Breast epithelium (tissue), 4 donors: ENCODE results near the gene ITPKB. TPM values are rescaled to one million over a fixed set of nuclear protein-coding genes. Genes with fewer than 3 reads are reported as not detected.

Experiments
- DNase-seq, 2 donors: peaks; one replicate each; pipeline ENCODE4 v3.0.0-alpha.2; 2019; ENCODE audit warnings: low spot score in 2 of 2
- H3K27ac ChIP-seq, 2 donors: fragments of 200-600 bp; sonication (generic) in 1 of 2; one replicate each; pipeline ENCODE4 v1.5.1; 2016 to 2019; ENCODE audit warnings: mild to moderate bottlenecking in 1 of 2
- H3K27me3 ChIP-seq, 2 donors: fragments of 200-600 bp; sonication (generic) in 1 of 2; one replicate each; pipeline versions ENCODE4 v1.5.1 to v1.6.0; 2017 to 2019; ENCODE audit warnings: control low read depth in 1 of 2, mild to moderate bottlenecking in 1 of 2
- H3K36me3 ChIP-seq: fragments of 200-600 bp; one replicate; pipeline ENCODE4 v1.5.1; 2019
- H3K4me1 ChIP-seq, 2 donors: fragments of 200-600 bp; sonication (generic); one replicate each; pipeline ENCODE4 v1.5.1; 2016 to 2019; ENCODE audit warnings: control low read depth in 1 of 2
- H3K4me3 ChIP-seq, 3 donors: fragments of 200-600 bp; sonication (generic); 1 replicate in 2 of 3; 2 replicates in 1 of 3; pipeline ENCODE4 v1.5.1; 2016 to 2019; ENCODE audit warnings: mild to moderate bottlenecking in 3 of 3, moderate library complexity in 2 of 3
- H3K9me3 ChIP-seq, 2 donors: fragments of 200-600 bp; sonication (generic) in 1 of 2; one replicate each; pipeline ENCODE4 v1.5.1; 2016 to 2019; ENCODE audit warnings: control low read depth in 1 of 2
- POLR2A ChIP-seq: fragments of 450-650 bp; IDR thresholded peaks from one replicate; pipeline ENCODE4 v1.6.1; 2016; ENCODE audit warnings: antibody characterized with exemption, mild to moderate bottlenecking, moderate library complexity
- POLR2AphosphoS5 ChIP-seq, 3 donors: sonication (generic); formaldehyde crosslinking; IDR thresholded peaks; one replicate each; pipeline ENCODE4 v1.6.1; 2017; ENCODE audit warnings: antibody characterized with exemption in 3 of 3
- intact Hi-C: fragments of 100-400 bp; cut with DNase I; formaldehyde crosslinking; loops from one replicate; pipeline ENCODE4 v1.15.1; 2023; ENCODE audit warnings: low total_unique reads
- total RNA-seq, 3 donors: library from RNA; depleted of rRNA; stranded (reverse); fragments of >200 nt; gene quantifications; one replicate each; pipeline ENCODE4 v1.1.0, GENCODE V29; 2016
- TF ChIP-seq, protein P1 (sequence below), 3 donors: fragments of 450-650 bp; IDR thresholded peaks; one replicate each; pipeline ENCODE4 v1.5.1; 2016 to 2017; ENCODE audit warnings: antibody characterized with exemption in 3 of 3, mild to moderate bottlenecking in 3 of 3, moderate library complexity in 3 of 3

ITPKB gene
- total RNA-seq, 3 donors from 2014 or later = 24.0 to 37.6 (median 25.6) TPM

DNA sequence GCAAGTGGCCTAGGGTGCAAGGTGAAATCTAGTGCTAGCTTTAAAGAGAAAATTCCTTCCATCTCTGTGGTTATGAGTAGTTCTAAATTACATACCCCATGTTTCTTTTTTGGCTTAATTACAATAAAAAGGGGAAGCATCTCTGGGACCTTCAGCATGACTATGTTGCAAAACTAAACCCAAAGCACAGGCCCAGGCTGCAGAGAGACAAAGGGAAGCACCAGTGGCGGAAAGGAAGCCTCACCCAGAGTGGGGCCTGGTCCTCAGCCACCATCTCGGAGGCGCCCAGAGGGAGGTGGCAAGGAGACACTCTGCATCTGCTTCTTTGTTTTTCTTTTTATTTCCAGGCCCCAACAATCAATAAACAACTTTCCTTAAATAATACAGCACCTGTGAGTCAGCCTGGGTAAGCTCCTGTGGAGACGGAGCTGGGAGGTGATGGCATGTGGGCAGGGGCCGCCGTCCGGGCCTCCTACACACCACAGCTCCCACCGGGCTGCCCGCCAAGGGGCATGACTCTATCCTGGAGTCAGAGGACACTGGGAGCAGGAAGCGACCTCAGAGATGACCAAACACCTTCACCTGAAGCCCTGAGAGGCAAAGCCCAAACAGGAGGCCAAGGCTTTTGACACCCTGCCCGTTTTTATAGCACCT, 21.7 kb downstream of the ITPKB start:
- peak overlapping the region in 1 of 2 donors; percentile 39 for H3K27ac ChIP-seq
- no peaks in the 10 kb centered on the region for H3K27me3 ChIP-seq
- no peaks in the 10 kb centered on the region for H3K36me3 ChIP-seq
- no peaks in the 10 kb centered on the region for H3K9me3 ChIP-seq
- intact Hi-C loops = no loop called here
- DNase-seq = no peak
- H3K4me3 ChIP-seq = no peak overlapping the region
- TF ChIP-seq POLR2A (no peak), POLR2AphosphoS5 (IDR thresholded peaks at IDR 0.05) (no peak)
- TF ChIP-seq, protein P1, sequence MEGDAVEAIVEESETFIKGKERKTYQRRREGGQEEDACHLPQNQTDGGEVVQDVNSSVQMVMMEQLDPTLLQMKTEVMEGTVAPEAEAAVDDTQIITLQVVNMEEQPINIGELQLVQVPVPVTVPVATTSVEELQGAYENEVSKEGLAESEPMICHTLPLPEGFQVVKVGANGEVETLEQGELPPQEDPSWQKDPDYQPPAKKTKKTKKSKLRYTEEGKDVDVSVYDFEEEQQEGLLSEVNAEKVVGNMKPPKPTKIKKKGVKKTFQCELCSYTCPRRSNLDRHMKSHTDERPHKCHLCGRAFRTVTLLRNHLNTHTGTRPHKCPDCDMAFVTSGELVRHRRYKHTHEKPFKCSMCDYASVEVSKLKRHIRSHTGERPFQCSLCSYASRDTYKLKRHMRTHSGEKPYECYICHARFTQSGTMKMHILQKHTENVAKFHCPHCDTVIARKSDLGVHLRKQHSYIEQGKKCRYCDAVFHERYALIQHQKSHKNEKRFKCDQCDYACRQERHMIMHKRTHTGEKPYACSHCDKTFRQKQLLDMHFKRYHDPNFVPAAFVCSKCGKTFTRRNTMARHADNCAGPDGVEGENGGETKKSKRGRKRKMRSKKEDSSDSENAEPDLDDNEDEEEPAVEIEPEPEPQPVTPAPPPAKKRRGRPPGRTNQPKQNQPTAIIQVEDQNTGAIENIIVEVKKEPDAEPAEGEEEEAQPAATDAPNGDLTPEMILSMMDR (IDR thresholded peaks at IDR 0.05) = no peak
- H3K4me1 ChIP-seq = no peaks in the 10 kb centered on the region

DNA sequence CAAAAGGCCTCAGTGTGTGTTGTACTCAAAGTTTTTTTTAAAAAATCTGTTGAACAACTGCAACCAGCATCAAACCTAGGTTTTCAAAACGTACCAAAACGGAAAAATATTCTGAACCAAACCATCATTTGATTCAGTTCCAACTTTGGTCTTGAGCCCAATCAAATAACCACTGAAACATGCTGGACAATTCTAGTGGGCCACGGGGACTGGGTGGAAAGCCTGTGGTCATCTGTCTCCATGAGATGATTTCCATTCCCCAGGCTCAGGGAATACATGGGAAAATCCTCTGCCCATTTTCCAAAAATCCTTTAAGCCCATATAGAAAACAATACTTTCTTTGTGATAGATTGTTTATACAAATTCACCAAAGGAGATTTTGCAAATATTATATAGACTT, 22.5 kb downstream of the ITPKB start:
- no peak for TF ChIP-seq POLR2A
- TF ChIP-seq, protein P1 (IDR thresholded peaks at IDR 0.05) = no peak
- no peak for TF ChIP-seq POLR2AphosphoS5 (IDR thresholded peaks at IDR 0.05)
- no peaks in the 10 kb centered on the region for H3K4me1 ChIP-seq

DNA sequence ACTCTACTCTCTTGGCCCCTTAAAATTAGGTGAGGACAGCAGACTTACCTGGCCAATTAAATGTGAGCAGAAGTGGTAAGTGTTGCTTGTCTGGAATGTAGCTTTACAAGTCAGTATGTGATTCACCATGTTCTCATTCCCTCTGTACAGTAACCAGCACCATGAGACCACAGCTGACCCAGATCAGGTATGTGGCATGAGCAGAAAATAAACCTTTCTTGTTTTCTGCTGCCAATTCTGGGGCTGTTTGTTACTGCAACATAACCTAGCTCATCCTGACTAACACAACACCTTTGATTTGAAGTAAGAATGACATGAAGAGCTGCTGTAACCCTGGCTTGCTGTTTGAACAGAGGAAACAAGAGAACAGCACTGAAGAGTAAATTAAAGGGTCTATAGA, 24.9 kb downstream of the ITPKB start:
- H3K27me3 ChIP-seq = no peaks in the 10 kb centered on the region
- DNase-seq = no peak
- peaks cover 0 to 8% of the 10 kb centered on the region in 2 donors for H3K4me1 ChIP-seq
- TF ChIP-seq POLR2AphosphoS5 (IDR thresholded peaks at IDR 0.05) (no peak), POLR2A (no peak)
- TF ChIP-seq, protein P1 (IDR thresholded peaks at IDR 0.05) = no peak
- H3K9me3 ChIP-seq = no peaks in the 10 kb centered on the region
- no peaks in the 10 kb centered on the region for H3K36me3 ChIP-seq
- intact Hi-C loops = no loop called here
- H3K27ac ChIP-seq = no peak overlapping the region
- no peak overlapping the region for H3K4me3 ChIP-seq

More for the DNA sequence above, 22.5 kb downstream of the ITPKB start:
- intact Hi-C loops = no loop called here
- no peak for DNase-seq
- Histone ChIP-seq H3K36me3 (no peaks in the 10 kb centered on the region), H3K27me3 (no peaks in the 10 kb centered on the region), H3K27ac (no peak overlapping the region), H3K9me3 (no peaks in the 10 kb centered on the region), H3K4me3 (no peak overlapping the region)

DNA sequence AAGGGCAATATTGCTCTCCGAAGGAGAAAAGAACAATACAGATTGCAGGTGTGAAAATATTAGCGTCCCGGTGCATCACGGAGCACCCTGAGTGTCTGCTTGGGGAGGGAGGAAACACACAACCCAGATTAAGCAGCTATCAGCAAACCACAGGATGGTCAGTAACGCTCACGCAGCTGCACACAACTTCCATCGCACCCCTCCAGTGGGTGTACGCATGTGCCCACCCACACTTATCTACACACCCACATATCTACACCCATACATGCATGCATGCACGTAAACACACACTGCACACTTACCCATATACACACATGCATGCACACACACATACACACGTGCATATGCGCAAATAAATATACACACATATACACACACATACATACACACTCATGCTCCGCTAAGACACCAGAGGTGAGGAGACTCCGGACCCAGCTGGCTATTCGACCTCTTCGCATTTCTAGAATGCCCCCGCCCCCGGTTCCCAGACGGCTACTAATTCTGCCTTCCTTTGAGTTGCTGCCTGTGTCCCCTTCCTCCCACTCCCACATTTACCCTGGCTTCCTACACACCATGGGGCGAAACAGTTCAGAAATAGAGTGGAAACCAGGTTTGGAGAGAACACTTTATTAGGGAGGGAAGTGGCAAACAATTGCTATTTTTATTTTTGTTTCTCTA, 26.2 kb downstream of the ITPKB start:
- DNase-seq = no peak
- Histone ChIP-seq H3K27ac (peak overlapping the region; percentile 13 to 49), H3K4me3 (no peak overlapping the region), H3K27me3 (no peaks in the 10 kb centered on the region), H3K4me1 (peaks cover 0 to 8% of the 10 kb centered on the region in 2 donors), H3K36me3 (no peaks in the 10 kb centered on the region), H3K9me3 (no peaks in the 10 kb centered on the region)
- no peak for TF ChIP-seq POLR2AphosphoS5 (IDR thresholded peaks at IDR 0.05)
- TF ChIP-seq POLR2A = no peak
- intact Hi-C loops = no loop called here

DNA sequence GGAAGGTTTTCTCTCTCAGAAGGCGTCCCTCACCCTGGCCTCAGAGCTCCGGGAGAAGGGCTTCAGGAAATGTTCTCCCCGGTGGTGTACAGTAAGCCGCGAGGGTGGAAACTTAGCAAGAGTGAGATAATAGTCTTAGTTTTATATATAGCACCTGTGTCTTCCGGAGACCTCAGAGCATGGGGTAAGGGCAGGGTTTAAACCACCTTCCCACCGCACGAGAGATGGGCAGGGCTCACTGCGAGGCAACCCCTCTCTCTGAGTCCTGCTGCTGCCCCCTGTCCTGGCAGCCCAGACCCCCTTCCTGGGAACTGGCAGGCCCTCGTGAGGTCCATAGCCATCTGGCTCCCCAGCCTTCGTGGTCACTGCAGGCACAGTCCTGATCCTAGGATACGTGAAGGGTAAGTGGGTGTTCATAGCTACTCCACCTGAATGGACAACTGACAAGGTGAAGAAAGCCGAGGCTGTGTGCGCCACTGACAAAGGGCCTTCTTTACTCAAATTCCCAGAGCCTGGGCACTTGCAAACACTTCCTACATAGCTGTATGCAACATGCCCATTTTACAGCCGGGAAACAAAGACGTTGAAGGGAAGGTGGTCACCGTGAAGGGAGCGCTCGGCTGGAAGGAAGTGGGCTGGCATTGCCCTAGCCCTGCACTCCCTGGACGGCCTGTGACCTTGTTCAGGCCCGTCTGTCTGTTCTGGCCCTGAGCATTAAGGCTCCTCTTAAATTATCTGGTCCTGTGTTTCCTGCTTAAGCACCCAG, 26.9 kb downstream of the ITPKB start:
- intact Hi-C loops = no loop called here
- no peak overlapping the region for H3K4me3 ChIP-seq
- no peak for DNase-seq
- H3K4me1 ChIP-seq = peaks cover 0 to 8% of the 10 kb centered on the region in 2 donors
- TF ChIP-seq, protein P1 (IDR thresholded peaks at IDR 0.05) = no peak
- TF ChIP-seq POLR2AphosphoS5 (IDR thresholded peaks at IDR 0.05) (no peak), POLR2A (no peak)
- no peaks in the 10 kb centered on the region for H3K36me3 ChIP-seq
- H3K9me3 ChIP-seq = no peaks in the 10 kb centered on the region
- H3K27me3 ChIP-seq = no peaks in the 10 kb centered on the region
- peak overlapping the region; percentile 13 to 49 for H3K27ac ChIP-seq
